SK-N-MC (cell line): ENCODE data around the gene MAGI2.

Experiments used
- EZH2 ChIP-seq: fragments of 200-600 bp; sonication (generic); IDR thresholded peaks from one replicate; pipeline ENCODE4 v1.6.1; 2017; ENCODE audit warnings: antibody characterized with exemption
- POLR2AphosphoS5 ChIP-seq: IDR thresholded peaks from 2 replicates; pipeline ENCODE4 v1.6.1; 2012; ENCODE audit warnings: mild to moderate bottlenecking, low read depth, low read length, borderline replicate concordance

DNA sequence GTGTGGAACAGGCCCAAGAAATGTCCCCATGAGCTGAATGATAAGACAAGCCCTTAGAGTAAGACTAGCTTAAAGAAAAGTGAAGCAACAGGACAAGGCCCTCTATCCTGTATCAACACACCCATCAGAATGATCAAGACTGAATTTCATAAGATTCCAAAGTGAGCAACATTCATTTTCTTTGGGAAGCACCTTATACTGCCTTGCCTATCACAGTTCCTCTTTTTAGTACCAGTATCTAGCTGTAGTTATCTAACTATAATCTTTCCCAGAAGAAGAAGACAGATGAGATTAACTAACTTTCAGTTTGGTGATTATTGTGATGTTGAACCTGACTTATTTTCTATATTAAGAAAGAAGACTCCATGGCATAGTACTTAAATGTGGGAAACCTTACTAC, 1263.7 kb downstream of the MAGI2 start:
- TF ChIP-seq POLR2AphosphoS5 (no peak), EZH2 (no peak)
